Prostate gland (tissue), 2 donors: ENCODE results near the gene CNPY3.

Source experiments
- POLR2A ChIP-seq: fragments of 450-650 bp; IDR thresholded peaks from one replicate; pipeline ENCODE4 v1.6.1; 2016; ENCODE audit warnings: antibody characterized with exemption, mild to moderate bottlenecking
- TF ChIP-seq, protein P1 (sequence below), 4 experiments: fragments of 200-600 bp in 2 of 4; fragments of 450-650 bp in 2 of 4; sonication (generic) in 2 of 4; IDR thresholded peaks; 1 replicate in 3 of 4; 2 replicates in 1 of 4; pipeline ENCODE4 v1.5.1; 2016 to 2019; ENCODE audit warnings: antibody characterized with exemption in 4 of 4, mild to moderate bottlenecking in 2 of 4, moderate library complexity in 2 of 4

DNA sequence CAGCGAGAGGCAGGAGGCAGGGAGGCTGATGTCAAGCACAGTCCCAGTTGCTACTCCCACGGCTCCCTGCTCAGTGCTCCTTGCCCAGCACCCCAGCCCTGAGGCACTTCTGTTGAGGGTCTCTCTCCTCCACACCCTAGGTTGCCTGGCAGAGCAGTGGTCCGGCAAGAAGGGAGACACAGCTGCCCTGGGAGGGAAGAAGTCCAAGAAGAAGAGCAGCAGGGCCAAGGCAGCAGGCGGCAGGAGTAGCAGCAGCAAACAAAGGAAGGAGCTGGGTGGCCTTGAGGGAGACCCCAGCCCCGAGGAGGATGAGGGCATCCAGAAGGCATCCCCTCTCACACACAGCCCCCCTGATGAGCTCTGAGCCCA, 9.1 kb downstream of the CNPY3 start:
- no peak for TF ChIP-seq POLR2A
- TF ChIP-seq, protein P1, sequence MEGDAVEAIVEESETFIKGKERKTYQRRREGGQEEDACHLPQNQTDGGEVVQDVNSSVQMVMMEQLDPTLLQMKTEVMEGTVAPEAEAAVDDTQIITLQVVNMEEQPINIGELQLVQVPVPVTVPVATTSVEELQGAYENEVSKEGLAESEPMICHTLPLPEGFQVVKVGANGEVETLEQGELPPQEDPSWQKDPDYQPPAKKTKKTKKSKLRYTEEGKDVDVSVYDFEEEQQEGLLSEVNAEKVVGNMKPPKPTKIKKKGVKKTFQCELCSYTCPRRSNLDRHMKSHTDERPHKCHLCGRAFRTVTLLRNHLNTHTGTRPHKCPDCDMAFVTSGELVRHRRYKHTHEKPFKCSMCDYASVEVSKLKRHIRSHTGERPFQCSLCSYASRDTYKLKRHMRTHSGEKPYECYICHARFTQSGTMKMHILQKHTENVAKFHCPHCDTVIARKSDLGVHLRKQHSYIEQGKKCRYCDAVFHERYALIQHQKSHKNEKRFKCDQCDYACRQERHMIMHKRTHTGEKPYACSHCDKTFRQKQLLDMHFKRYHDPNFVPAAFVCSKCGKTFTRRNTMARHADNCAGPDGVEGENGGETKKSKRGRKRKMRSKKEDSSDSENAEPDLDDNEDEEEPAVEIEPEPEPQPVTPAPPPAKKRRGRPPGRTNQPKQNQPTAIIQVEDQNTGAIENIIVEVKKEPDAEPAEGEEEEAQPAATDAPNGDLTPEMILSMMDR (IDR thresholded peaks at IDR 0.05): no peak
